IMR-90 (cell line): ENCODE data around the gene CHPF2. TPM values are rescaled to one million over a fixed set of nuclear protein-coding genes. Genes with fewer than 3 reads are reported as not detected.

ENCODE experiments used
- ATAC-seq: fragments of 200-7000 bp; cut with Tn5 transposase; 2 replicates; pipeline ENCODE4 v1.9.1; 2020; ENCODE audit warnings: low read depth, mild to moderate bottlenecking, moderate library complexity
- BruUV-seq: library from RNA; stranded (reverse); fragments of 400-500 nt; replicated peaks from 2 replicates; lab custom pipeline; 2021; lab: Mats Ljungman, UMichigan
- CTCF ChIA-PET: fragments of 300-600 bp; formaldehyde crosslinking; extraction: SDS; loops from one replicate; lab custom pipeline; 2021; ENCODE audit warnings: antibody characterized with exemption; lab: Yijun Ruan, JAX
- POLR2A ChIA-PET: fragments of 300-600 bp; sonication (Branson Sonifier 250); formaldehyde crosslinking; loops from one replicate; lab custom pipeline; 2022; ENCODE audit warnings: antibody characterized with exemption; ENCODE audit not compliant: unreplicated experiment; lab: Charles Lee
- DNase-seq: peaks from one replicate; pipeline ENCODE4 v3.0.0; 2013
- H2AFZ ChIP-seq: replicated peaks from 2 replicates; pipeline ENCODE3; 2013; ENCODE audit warnings: low read length, mild to moderate bottlenecking; ENCODE audit not compliant: poor library complexity
- H2AK5ac ChIP-seq: 2 replicates; pipeline ENCODE4 v1.6.1; 2013; ENCODE audit warnings: low read depth, low read length, inconsistent platforms
- H2AK9ac ChIP-seq: replicated peaks from 2 replicates; pipeline ENCODE3; 2013; ENCODE audit warnings: mild to moderate bottlenecking, low read depth, low read length, moderate library complexity; ENCODE audit not compliant: poor library complexity
- H2BK120ac ChIP-seq: 2 replicates; pipeline ENCODE4 v1.6.1; 2013; ENCODE audit warnings: low read depth, low read length, inconsistent platforms
- H2BK15ac ChIP-seq: 3 replicates; pipeline ENCODE4 v1.6.1; 2013; ENCODE audit warnings: low read depth, low read length, inconsistent platforms
- H2BK20ac ChIP-seq: 2 replicates; pipeline ENCODE4 v1.6.1; 2013; ENCODE audit warnings: low read depth, mild to moderate bottlenecking, inconsistent platforms, low read length, moderate library complexity
- H2BK5ac ChIP-seq: 2 replicates; pipeline ENCODE4 v1.6.1; 2013; ENCODE audit warnings: mild to moderate bottlenecking, low read depth, low read length, inconsistent platforms; ENCODE audit not compliant: poor library complexity, severe bottlenecking
- H3K14ac ChIP-seq: replicated peaks from 2 replicates; pipeline ENCODE4 v1.6.1; 2013; ENCODE audit warnings: low read depth, low read length, inconsistent platforms
- H3K18ac ChIP-seq: 2 replicates; pipeline ENCODE4 v1.6.1; 2013; ENCODE audit warnings: low read depth, low read length, control low read depth
- H3K23ac ChIP-seq: 2 replicates; pipeline ENCODE4 v1.6.1; 2013; ENCODE audit warnings: low read depth, low read length, inconsistent platforms
- H3K27ac ChIP-seq: 2 replicates; pipeline ENCODE4 v1.5.1; 2013; ENCODE audit warnings: mild to moderate bottlenecking, control low read depth, low read length; ENCODE audit not compliant: insufficient read depth
- H3K27me3 ChIP-seq: 2 replicates; pipeline ENCODE4 v1.6.1; 2013; ENCODE audit warnings: low read length; ENCODE audit not compliant: control insufficient read depth, insufficient read depth
- H3K36me3 ChIP-seq: 2 replicates; pipeline ENCODE4 v1.6.1; 2013; ENCODE audit warnings: low read length, mixed read lengths; ENCODE audit not compliant: control insufficient read depth, insufficient read depth
- H3K4ac ChIP-seq: 2 replicates; pipeline ENCODE4 v1.6.1; 2013; ENCODE audit warnings: low read depth, low read length, inconsistent platforms
- H3K4me1 ChIP-seq: 2 replicates; pipeline ENCODE4 v1.6.1; 2013; ENCODE audit warnings: low read length, mixed read lengths; ENCODE audit not compliant: control insufficient read depth, insufficient read depth
- H3K4me2 ChIP-seq: 2 replicates; pipeline ENCODE4 v1.6.1; 2013; ENCODE audit warnings: low read depth, mild to moderate bottlenecking, control low read depth, low read length, moderate library complexity
- H3K4me3 ChIP-seq: 2 replicates; pipeline ENCODE4 v1.5.1; 2013; ENCODE audit warnings: low read depth, mild to moderate bottlenecking, control low read depth, low read length, moderate library complexity; ENCODE audit not compliant: insufficient read depth
- H3K56ac ChIP-seq: 2 replicates; pipeline ENCODE4 v1.6.1; 2013; ENCODE audit warnings: low read length, inconsistent platforms; ENCODE audit not compliant: insufficient read depth; ENCODE audit errors: extremely low read depth
- H3K79me1 ChIP-seq, 2 experiments: 2 replicates each; pipeline ENCODE4 v1.6.1; 2013; ENCODE audit warnings: low read length in 2 of 2, inconsistent platforms in 1 of 2, low read depth in 1 of 2
- H3K9ac ChIP-seq: 2 replicates; pipeline ENCODE4 v1.6.1; 2013; ENCODE audit warnings: low read depth, low read length, control low read depth
- H3K9me1 ChIP-seq: 2 replicates; pipeline ENCODE4 v1.6.1; 2013; ENCODE audit warnings: low read length, inconsistent platforms; ENCODE audit not compliant: insufficient read depth
- H3K9me3 ChIP-seq: 2 replicates; pipeline ENCODE4 v1.6.1; 2013; ENCODE audit warnings: low read length; ENCODE audit not compliant: control insufficient read depth, insufficient read depth
- H4K20me1 ChIP-seq: 2 replicates; pipeline ENCODE4 v1.6.1; 2013; ENCODE audit warnings: low read length, inconsistent platforms; ENCODE audit not compliant: insufficient read depth
- H4K5ac ChIP-seq: 2 replicates; pipeline ENCODE4 v1.6.1; 2013; ENCODE audit warnings: mild to moderate bottlenecking, low read depth, low read length, control low read depth
- H4K8ac ChIP-seq, 2 experiments: 2 replicates each; pipeline ENCODE4 v1.6.1; 2013; ENCODE audit warnings: low read depth in 2 of 2, low read length in 2 of 2, control low read depth in 1 of 2, inconsistent platforms in 1 of 2
- H4K91ac ChIP-seq: 2 replicates; pipeline ENCODE4 v1.6.1; 2013; ENCODE audit warnings: low read depth, low read length, inconsistent platforms; ENCODE audit not compliant: insufficient read depth
- BHLHE40 ChIP-seq: fragments of 150-350 bp; IDR thresholded peaks from 2 replicates; pipeline ENCODE4 v1.6.1; 2016; ENCODE audit warnings: mild to moderate bottlenecking, low read depth, low read length
- CEBPB ChIP-seq: IDR thresholded peaks from 2 replicates; pipeline ENCODE4 v1.6.1; 2012; ENCODE audit warnings: low read depth, low read length, improper control_type of control experiment
- CHD1 ChIP-seq: IDR thresholded peaks from 2 replicates; pipeline ENCODE4 v1.6.1; 2012; ENCODE audit warnings: low read depth, low read length, improper control_type of control experiment
- FOS ChIP-seq: fragments of 150-350 bp; IDR thresholded peaks from 2 replicates; pipeline ENCODE4 v1.6.1; 2016; ENCODE audit warnings: low read depth, low read length
- MAFK ChIP-seq: IDR thresholded peaks from 2 replicates; pipeline ENCODE4 v1.6.1; 2012; ENCODE audit warnings: low read depth, low read length, improper control_type of control experiment
- MAZ ChIP-seq: IDR thresholded peaks from 2 replicates; pipeline ENCODE4 v1.6.1; 2012; ENCODE audit warnings: low read depth, mild to moderate bottlenecking, low read length, improper control_type of control experiment, moderate library complexity, borderline replicate concordance
- MXI1 ChIP-seq: IDR thresholded peaks from 2 replicates; pipeline ENCODE4 v1.6.1; 2012; ENCODE audit warnings: low read depth, mild to moderate bottlenecking, low read length, moderate library complexity, borderline replicate concordance
- NFE2L2 ChIP-seq: fragments of 150-350 bp; IDR thresholded peaks from 2 replicates; pipeline ENCODE4 v1.6.1; 2016; ENCODE audit warnings: low read depth, mild to moderate bottlenecking, low read length
- POLR2A ChIP-seq: IDR thresholded peaks from 2 replicates; pipeline ENCODE4 v1.6.1; 2012; ENCODE audit warnings: mild to moderate bottlenecking, low read depth, low read length
- RAD21 ChIP-seq: IDR thresholded peaks from 2 replicates; pipeline ENCODE4 v1.6.1; 2012; ENCODE audit warnings: low read length, improper control_type of control experiment
- RCOR1 ChIP-seq: IDR thresholded peaks from 2 replicates; pipeline ENCODE4 v1.6.1; 2012; ENCODE audit warnings: mild to moderate bottlenecking, low read length, improper control_type of control experiment; ENCODE audit not compliant: insufficient replicate concordance
- RFX5 ChIP-seq: IDR thresholded peaks from 2 replicates; pipeline ENCODE4 v1.8.0; 2012; ENCODE audit warnings: low read depth, mild to moderate bottlenecking, low read length, moderate library complexity
- SMC3 ChIP-seq: fragments of 150-350 bp; IDR thresholded peaks from 2 replicates; pipeline ENCODE4 v1.6.1; 2016; ENCODE audit warnings: low read depth, mild to moderate bottlenecking, antibody characterized with exemption, low read length, moderate library complexity
- WGBS, 2 experiments: methylation state at CpG; one replicate each; pipeline versions ENCODE4 v1.1.5 to v1.1.7; 2013; ENCODE audit warnings: missing lambda C conversion rate in 2 of 2; ENCODE audit not compliant: insufficient read length in 1 of 2; ENCODE audit errors: extremely low coverage in 2 of 2; 5-methylcytosine and 5-hydroxymethylcytosine counted together
- dilution Hi-C: fragments of 300-500 bp; cut with HindIII; formaldehyde crosslinking; loops from one replicate; pipeline ENCODE4 v1.14.3; 2018; ENCODE audit warnings: low sequenced_read_pairs; ENCODE audit not compliant: unreplicated experiment
- in situ Hi-C: fragments of 300-500 bp; cut with MboI; formaldehyde crosslinking; loops from 3 replicates; pipeline ENCODE4 v1.14.3; 2019; ENCODE audit warnings: low sequenced_read_pairs, inconsistent platforms, mixed read lengths
- intact Hi-C: fragments of 100-400 bp; cut with micrococcal nuclease; formaldehyde crosslinking; loops from 2 replicates; pipeline ENCODE4 v1.10.0; 2022
- polyA plus RNA-seq, 3 experiments: library from polyadenylated mRNA; depleted of rRNA; stranded (reverse); fragments of >200 nt; gene quantifications; 2 replicates each; pipeline ENCODE4 v1.2.3, GENCODE V29; 2012; ENCODE audit warnings: low replicate concordance in 1 of 3
- total RNA-seq: library from RNA; depleted of rRNA; stranded (reverse); fragments of >200 nt; gene quantifications from 2 replicates; pipeline ENCODE4 v1.2.3, GENCODE V29; 2012
- TF ChIP-seq, protein P1 (sequence below): conservative IDR thresholded peaks from 2 replicates; pipeline ENCODE4 v1.5.1; 2012; ENCODE audit warnings: mild to moderate bottlenecking, low read depth, low read length, improper control_type of control experiment
- TF ChIP-seq, protein P2 (sequence below): fragments of 150-350 bp; IDR thresholded peaks from 2 replicates; pipeline ENCODE4 v1.6.1; 2017; ENCODE audit warnings: mild to moderate bottlenecking, antibody characterized with exemption, low read length, low read depth
- TF ChIP-seq, protein P3 (sequence below): fragments of 150-350 bp; IDR thresholded peaks from 2 replicates; pipeline ENCODE4 v1.6.1; 2016; ENCODE audit warnings: low read depth, mild to moderate bottlenecking, low read length, moderate library complexity, borderline replicate concordance

The CHPF2 gene
- total and polyA plus RNA-seq, 2 of the 4 experiments (the other 2 are of a cell fraction): 26.2 to 77.0 TPM

DNA sequence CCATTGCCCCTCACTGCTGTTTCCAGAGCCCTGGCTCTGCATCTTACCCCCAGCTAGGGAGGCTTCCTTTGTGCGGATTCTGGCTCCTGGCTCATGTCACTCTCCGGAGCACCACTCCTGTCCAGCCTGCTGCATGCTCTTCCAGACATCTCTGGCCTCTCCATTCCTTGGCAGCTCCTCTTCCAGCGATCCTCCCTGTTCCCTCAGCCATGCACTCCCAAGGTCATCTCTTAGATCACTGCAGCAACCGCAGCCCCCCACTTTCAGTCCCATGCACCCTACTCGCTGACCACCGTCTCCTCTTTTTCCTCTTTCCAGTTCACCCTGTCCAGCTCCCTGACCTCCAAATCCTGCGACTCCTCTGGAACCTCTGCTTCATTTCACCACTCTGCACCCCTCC, 23.1 kb downstream of the CHPF2 start:
- Histone ChIP-seq H2BK120ac (no peak overlapping the region), H3K27me3 (peaks cover 15% of the 10 kb centered on the region), H3K4ac (no peak overlapping the region), H3K4me3 (no peak overlapping the region), H2BK15ac (no peak overlapping the region), H3K4me2 (no peak overlapping the region), H4K8ac (no peak overlapping the region), H3K27ac (no peak overlapping the region), H4K5ac (no peak overlapping the region), H3K9me3 (no peaks in the 10 kb centered on the region), H3K18ac (no peak overlapping the region), H3K4me1 (peaks cover 15% of the 10 kb centered on the region), H3K9ac (no peak overlapping the region), H3K23ac (no peak overlapping the region), H2BK20ac (no peak overlapping the region), H2AK9ac (no peak overlapping the region), H3K36me3 (no peaks in the 10 kb centered on the region), H3K14ac (no peak overlapping the region), H4K91ac (no peak overlapping the region), H4K20me1 (no peaks in the 10 kb centered on the region), H3K9me1 (peaks cover 5% of the 10 kb centered on the region; the same call in 1 of the 2 replicates), H3K79me1 (peaks cover 4 to 21% of the 10 kb centered on the region in 2 experiments; a peak in 2 of 4 replicates), H2AK5ac (no peak overlapping the region), H2AFZ (peak overlapping the region; percentile 23), H3K56ac (no peak overlapping the region), H2BK5ac (no peak overlapping the region)
- CTCF ChIA-PET: no interaction called here
- 74% methylated on average over 7 of the region's 7 CpGs; no CpG with 5 or more reads in 1 of the 2 experiments for WGBS, 2 experiments
- TF ChIP-seq MAZ (no peak), SMC3 (no peak), RAD21 (no peak), RFX5 (no peak), CHD1 (no peak), POLR2A (no peak), BHLHE40 (no peak), CEBPB (no peak), MXI1 (no peak), NFE2L2 (no peak), RCOR1 (no peak), MAFK (no peak), FOS (no peak)
- TF ChIP-seq, protein P1, sequence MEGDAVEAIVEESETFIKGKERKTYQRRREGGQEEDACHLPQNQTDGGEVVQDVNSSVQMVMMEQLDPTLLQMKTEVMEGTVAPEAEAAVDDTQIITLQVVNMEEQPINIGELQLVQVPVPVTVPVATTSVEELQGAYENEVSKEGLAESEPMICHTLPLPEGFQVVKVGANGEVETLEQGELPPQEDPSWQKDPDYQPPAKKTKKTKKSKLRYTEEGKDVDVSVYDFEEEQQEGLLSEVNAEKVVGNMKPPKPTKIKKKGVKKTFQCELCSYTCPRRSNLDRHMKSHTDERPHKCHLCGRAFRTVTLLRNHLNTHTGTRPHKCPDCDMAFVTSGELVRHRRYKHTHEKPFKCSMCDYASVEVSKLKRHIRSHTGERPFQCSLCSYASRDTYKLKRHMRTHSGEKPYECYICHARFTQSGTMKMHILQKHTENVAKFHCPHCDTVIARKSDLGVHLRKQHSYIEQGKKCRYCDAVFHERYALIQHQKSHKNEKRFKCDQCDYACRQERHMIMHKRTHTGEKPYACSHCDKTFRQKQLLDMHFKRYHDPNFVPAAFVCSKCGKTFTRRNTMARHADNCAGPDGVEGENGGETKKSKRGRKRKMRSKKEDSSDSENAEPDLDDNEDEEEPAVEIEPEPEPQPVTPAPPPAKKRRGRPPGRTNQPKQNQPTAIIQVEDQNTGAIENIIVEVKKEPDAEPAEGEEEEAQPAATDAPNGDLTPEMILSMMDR: no peak
- TF ChIP-seq, protein P2, sequence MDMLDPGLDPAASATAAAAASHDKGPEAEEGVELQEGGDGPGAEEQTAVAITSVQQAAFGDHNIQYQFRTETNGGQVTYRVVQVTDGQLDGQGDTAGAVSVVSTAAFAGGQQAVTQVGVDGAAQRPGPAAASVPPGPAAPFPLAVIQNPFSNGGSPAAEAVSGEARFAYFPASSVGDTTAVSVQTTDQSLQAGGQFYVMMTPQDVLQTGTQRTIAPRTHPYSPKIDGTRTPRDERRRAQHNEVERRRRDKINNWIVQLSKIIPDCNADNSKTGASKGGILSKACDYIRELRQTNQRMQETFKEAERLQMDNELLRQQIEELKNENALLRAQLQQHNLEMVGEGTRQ: no peak
- TF ChIP-seq, protein P3, sequence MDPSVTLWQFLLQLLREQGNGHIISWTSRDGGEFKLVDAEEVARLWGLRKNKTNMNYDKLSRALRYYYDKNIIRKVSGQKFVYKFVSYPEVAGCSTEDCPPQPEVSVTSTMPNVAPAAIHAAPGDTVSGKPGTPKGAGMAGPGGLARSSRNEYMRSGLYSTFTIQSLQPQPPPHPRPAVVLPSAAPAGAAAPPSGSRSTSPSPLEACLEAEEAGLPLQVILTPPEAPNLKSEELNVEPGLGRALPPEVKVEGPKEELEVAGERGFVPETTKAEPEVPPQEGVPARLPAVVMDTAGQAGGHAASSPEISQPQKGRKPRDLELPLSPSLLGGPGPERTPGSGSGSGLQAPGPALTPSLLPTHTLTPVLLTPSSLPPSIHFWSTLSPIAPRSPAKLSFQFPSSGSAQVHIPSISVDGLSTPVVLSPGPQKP: no peak
- ATAC-seq (no peak), DNase-seq (no peak)
- BruUV-seq: no TSS peak
- in situ Hi-C loops: no loop called here
- POLR2A ChIA-PET: no interaction called here
- dilution Hi-C loops: no loop called here
- intact Hi-C loops: no loop called here
